ENCODE results near the gene IGFALS.

- TF ChIP-seq CTCF (IDR thresholded peaks at IDR 0.05; ENCODE audit: insufficient read depth, low read length, poor library complexity, severe bottlenecking) (no peak), EZH2phosphoT487 (conservative IDR thresholded peaks at IDR 0.05; ENCODE audit: low read length) (no peak)
Observed at GRCh38 chr16:1831186-1832075, 37.9 kb upstream of the IGFALS start.
